HUES48 (cell line): ENCODE measurements around the gene SLC9B1.
"Not testable (repeated sequence)": the region's sequence is repeated elsewhere in the genome, so short reads cannot be mapped to it uniquely, and the experiment has no call there.

Source experiments
- H3K27ac ChIP-seq: one replicate; pipeline ENCODE4 v1.7.0; 2013; ENCODE audit warnings: low read depth, low read length, inconsistent platforms
- H3K27me3 ChIP-seq: 2 replicates; pipeline ENCODE4 v1.6.1; 2013; ENCODE audit warnings: mild to moderate bottlenecking, low read length; ENCODE audit not compliant: control insufficient read depth, insufficient read depth
- H3K36me3 ChIP-seq: 2 replicates; pipeline ENCODE4 v1.6.1; 2013; ENCODE audit warnings: low read length; ENCODE audit not compliant: control insufficient read depth, insufficient read depth
- H3K4me1 ChIP-seq: 2 replicates; pipeline ENCODE4 v1.6.1; 2013; ENCODE audit warnings: mild to moderate bottlenecking, low read length; ENCODE audit not compliant: control insufficient read depth, insufficient read depth
- H3K4me3 ChIP-seq: 2 replicates; pipeline ENCODE4 v1.5.1; 2013; ENCODE audit warnings: mild to moderate bottlenecking, low read depth, low read length
- H3K9ac ChIP-seq: 2 replicates; pipeline ENCODE4 v1.6.1; 2013; ENCODE audit warnings: mild to moderate bottlenecking, low read depth, low read length, moderate library complexity
- H3K9me3 ChIP-seq: 2 replicates; pipeline ENCODE4 v1.6.1; 2013; ENCODE audit warnings: low read length; ENCODE audit not compliant: control insufficient read depth, insufficient read depth

The SLC9B1 gene

DNA sequence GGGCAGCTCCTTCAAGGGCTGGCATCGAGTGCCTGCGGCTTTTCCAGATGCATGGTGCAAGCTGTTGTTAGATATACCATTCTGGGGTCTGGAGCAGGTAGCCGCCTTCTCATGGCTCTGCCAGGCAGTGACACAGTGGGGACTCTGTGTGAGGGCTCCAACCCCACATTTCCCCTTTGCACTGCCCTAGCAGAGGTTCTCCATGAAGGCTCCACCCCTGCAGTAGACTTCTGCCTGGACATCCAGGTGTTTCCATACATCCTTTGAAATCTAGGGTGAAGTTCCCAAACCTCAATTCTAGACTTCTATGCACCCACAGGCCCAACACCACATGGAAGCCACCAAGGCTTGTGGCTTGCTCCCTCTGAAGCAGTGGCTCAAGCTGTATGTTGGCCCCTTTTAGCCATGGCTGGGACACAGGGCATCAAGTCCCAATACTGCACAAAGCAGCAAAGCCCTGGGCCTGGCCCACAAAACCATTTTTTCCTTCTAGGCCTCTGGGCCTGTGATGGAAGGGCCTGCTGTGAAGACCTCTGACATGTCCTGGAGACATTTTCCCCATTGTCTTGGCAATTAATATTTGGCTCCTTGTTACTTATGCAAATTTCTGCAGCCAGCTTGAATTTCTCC is 141.9 kb downstream of the SLC9B1 start:
- not testable (repeated sequence) for H3K27me3 ChIP-seq, H3K27ac ChIP-seq, H3K9ac ChIP-seq, H3K4me3 ChIP-seq, H3K4me1 ChIP-seq
- Histone ChIP-seq H3K9me3 (peaks cover 18% of the 10 kb centered on the region), H3K36me3 (peaks cover 37% of the 10 kb centered on the region)

GRCh38 chr4:102871772-102872171 is 147.7 kb downstream of the SLC9B1 start:
- Histone ChIP-seq H3K27ac (no peak overlapping the region), H3K9me3 (peaks cover 10% of the 10 kb centered on the region; the same call in 1 of the 2 replicates), H3K9ac (no peak overlapping the region), H3K4me1 (peaks cover 10% of the 10 kb centered on the region), H3K4me3 (no peak overlapping the region), H3K36me3 (peaks cover 31% of the 10 kb centered on the region), H3K27me3 (no peaks in the 10 kb centered on the region)

- H3K36me3 ChIP-seq: peaks cover 11% of the 10 kb centered on the region
- H3K4me3 ChIP-seq: peak overlapping the region; percentile 98
- peak overlapping the region; percentile 98 for H3K9ac ChIP-seq
- H3K27me3 ChIP-seq: no peaks in the 10 kb centered on the region
- peak overlapping the region; percentile 99 for H3K27ac ChIP-seq
- H3K9me3 ChIP-seq: no peaks in the 10 kb centered on the region
- H3K4me1 ChIP-seq: peaks cover 10% of the 10 kb centered on the region
Observed at GRCh38 chr4:102869569-102870197, 149.8 kb downstream of the SLC9B1 start.

DNA sequence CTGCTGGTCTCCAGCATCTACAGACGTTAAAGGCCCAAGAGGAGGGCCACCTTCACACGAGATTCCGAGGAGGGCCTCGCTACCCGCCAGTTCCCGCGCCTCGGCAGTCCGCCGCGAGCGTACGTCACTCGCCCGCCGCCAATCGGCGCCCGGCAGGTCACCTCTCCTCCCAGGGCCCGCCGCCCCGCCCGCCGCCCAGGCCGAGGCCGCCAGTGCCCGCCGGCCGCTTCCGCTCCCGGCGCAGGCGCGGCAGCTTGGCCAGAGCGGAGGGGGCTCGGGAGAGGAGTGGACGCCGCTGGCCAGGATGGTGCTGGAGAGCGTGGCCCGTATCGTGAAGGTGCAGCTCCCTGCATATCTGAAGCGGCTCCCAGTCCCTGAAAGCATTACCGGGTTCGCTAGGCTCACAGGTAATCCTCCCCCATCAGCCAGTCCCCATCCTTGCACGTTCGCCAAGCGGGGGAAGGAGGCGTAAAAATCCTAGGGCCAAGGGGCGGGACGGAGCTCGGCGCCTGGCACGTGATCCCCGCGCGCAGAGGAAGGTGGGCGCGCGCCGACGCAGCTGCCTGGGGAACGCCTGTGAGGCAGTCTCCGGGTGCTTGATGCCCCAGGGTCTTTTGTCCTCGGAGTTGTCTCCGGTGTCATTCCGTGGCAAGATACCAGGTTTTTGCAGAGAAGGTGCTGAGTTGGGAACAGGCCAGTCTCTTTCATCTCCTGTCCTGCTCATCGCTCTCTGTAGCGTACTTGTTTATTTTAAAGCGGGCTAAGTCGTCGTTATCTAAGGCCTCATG is 150.5 kb downstream of the SLC9B1 start, which contains the start of gene CISD2:
TSS of gene CISD2 (plus strand) at position 212 of the 788 bp plus-strand sequence. CDS start at position 305, 93 bp downstream.
- Histone ChIP-seq H3K9ac (peak within 1 kb of the TSS; percentile 98), H3K4me1 (peaks cover 10% of the 10 kb centered on the region), H3K27ac (peak within 1 kb of the TSS; percentile 99), H3K27me3 (no peaks in the 10 kb centered on the region), H3K36me3 (0 out of 2 replicates have a peak, but pooled peaks cover 5% of the 10 kb centered on the region), H3K9me3 (no peaks in the 10 kb centered on the region), H3K4me3 (peak within 1 kb of the TSS; percentile 98)

GRCh38 chr4:102868153-102868780 is 151.2 kb downstream of the SLC9B1 start:
- Histone ChIP-seq H3K9me3 (no peaks in the 10 kb centered on the region), H3K27ac (peak overlapping the region; percentile 99), H3K9ac (peak overlapping the region; percentile 98), H3K4me1 (peaks cover 10% of the 10 kb centered on the region), H3K27me3 (no peaks in the 10 kb centered on the region), H3K4me3 (peak overlapping the region; percentile 98), H3K36me3 (0 out of 2 replicates have a peak, but pooled peaks cover 5% of the 10 kb centered on the region)

DNA sequence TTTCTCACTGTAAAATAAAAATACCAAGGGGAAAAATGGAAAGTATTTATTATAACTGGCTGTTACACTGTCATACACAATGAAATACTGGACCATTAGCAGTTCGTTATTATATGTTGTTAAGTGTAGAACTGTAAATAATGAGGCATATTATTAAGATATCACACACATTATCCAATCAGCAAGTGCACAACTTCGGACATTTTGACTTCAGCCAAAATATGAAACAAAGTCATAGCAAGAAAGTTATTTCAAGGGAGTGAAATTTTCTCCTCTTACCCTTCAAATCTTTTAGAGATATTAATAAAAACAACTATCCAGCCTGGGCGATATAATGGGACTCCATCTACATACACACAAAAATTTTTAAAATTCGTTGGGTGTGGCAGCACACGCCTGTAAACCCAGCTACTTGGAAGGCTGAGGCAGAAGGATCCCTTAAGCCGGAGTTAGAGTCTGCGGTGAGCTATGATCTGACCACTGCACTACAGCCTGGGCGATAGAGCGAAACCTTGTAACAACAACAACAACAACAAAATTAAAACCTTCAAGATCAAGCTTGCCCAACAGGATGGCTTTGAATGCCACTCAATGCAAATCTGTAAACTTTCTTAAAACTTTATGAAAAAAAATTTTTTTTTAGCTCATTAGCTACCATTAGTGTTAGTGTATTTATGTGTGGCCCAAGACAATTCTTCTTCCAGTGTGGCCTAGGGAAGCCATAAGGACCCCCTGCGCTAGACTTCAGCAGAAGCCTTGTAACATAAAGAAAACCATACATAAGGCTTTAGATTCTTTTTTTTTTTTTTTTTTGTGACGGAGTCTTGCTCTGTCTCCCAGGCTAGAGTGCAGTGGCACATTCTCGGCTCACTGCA is 152.0 kb downstream of the SLC9B1 start:
- H3K27me3 ChIP-seq: no peaks in the 10 kb centered on the region
- H3K36me3 ChIP-seq: no peaks in the 10 kb centered on the region
- peak overlapping the region; percentile 98; the same call in 1 of the 2 replicates for H3K9ac ChIP-seq
- H3K27ac ChIP-seq: peak overlapping the region; percentile 99
- peaks cover 10% of the 10 kb centered on the region for H3K4me1 ChIP-seq
- peak overlapping the region; percentile 98 for H3K4me3 ChIP-seq
- H3K9me3 ChIP-seq: no peaks in the 10 kb centered on the region

GRCh38 chr4:102865327-102865726 is 154.2 kb downstream of the SLC9B1 start:
- H3K36me3 ChIP-seq, H3K27me3 ChIP-seq, H3K9ac ChIP-seq, H3K27ac ChIP-seq, H3K9me3 ChIP-seq, H3K4me1 ChIP-seq, H3K4me3 ChIP-seq: not testable (repeated sequence)

DNA sequence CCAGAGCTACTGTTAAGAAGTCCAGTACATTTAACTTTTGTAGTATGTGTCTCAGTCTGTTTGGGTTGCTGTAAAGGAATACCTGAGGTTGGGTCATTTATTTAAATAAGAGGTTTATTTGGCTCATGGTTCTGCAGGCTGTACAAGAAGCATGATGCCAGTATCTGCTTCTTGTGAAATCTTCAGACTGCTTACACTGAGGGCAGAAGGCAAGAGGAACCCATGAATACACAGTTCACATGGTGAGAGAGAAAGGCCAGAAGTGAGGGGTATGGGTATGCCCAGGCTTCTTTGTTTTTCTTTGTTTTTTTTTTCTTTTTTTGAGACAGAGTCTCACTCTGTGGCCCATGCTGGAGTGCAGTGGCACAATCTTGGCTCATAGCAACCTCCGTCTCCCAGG is 156.8 kb downstream of the SLC9B1 start:
- 0 out of 2 replicates have a peak, but pooled peaks cover 8% of the 10 kb centered on the region for H3K9me3 ChIP-seq
- H3K4me1 ChIP-seq: no peaks in the 10 kb centered on the region
- H3K27me3 ChIP-seq: no peaks in the 10 kb centered on the region
- no peaks in the 10 kb centered on the region for H3K36me3 ChIP-seq
- H3K9ac ChIP-seq: no peak overlapping the region
- no peak overlapping the region for H3K27ac ChIP-seq
- no peak overlapping the region for H3K4me3 ChIP-seq

DNA sequence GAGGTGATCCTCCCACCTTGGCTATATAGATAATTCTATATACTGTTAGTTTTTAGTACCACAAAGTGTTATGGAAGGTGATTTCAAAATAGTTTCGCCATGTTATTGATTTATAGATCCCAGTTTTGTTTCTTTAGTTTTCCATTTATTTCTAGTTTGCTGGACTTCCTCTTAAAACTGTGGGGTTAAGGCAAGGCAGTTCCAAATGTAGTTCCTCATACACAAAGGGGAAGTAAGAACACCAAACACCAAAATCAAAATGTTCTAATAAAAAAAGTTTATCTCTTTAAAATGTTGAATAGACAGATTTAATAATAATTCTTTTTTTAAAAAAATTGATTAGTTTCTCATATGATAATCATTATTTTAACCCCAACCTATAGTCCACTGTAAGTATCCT is 157.5 kb downstream of the SLC9B1 start:
- no peaks in the 10 kb centered on the region for H3K4me1 ChIP-seq
- H3K36me3 ChIP-seq: no peaks in the 10 kb centered on the region
- H3K9ac ChIP-seq: no peak overlapping the region
- no peak overlapping the region for H3K27ac ChIP-seq
- H3K9me3 ChIP-seq: 0 out of 2 replicates have a peak, but pooled peaks cover 8% of the 10 kb centered on the region
- H3K4me3 ChIP-seq: no peak overlapping the region
- no peaks in the 10 kb centered on the region for H3K27me3 ChIP-seq
